ENCODE results near the gene TNFRSF12A.
A peak's percentile ranks its signal among the peaks of the same experiment; 100 is the strongest.
"Not testable (repeated sequence)": the region's sequence is repeated elsewhere in the genome, so short reads cannot be mapped to it uniquely, and the experiment has no call there.

The TNFRSF12A gene

GRCh38 chr16:3051494-3051893, 31.3 kb downstream of the TNFRSF12A start:
- no peak for DNase-seq

- not testable (repeated sequence) for DNase-seq
Measured at GRCh38 chr16:3052571-3053329, 32.6 kb downstream of the TNFRSF12A start.

- DNase-seq = not testable (repeated sequence)
Measured at GRCh38 chr16:3053330-3053710, 33.2 kb downstream of the TNFRSF12A start.

- no peak for DNase-seq
Measured at GRCh38 chr16:3054965-3055733, 35.0 kb downstream of the TNFRSF12A start.

- DNase-seq = not testable (repeated sequence)
Measured at GRCh38 chr16:3055734-3056115, 35.6 kb downstream of the TNFRSF12A start.

- DNase-seq = no peak
Measured at GRCh38 chr16:3056336-3057180, 36.4 kb downstream of the TNFRSF12A start.

- DNase-seq = no peak
Measured at GRCh38 chr16:3057181-3058138, 37.3 kb downstream of the TNFRSF12A start.

- no peak for DNase-seq
Measured at GRCh38 chr16:3058139-3059030, 38.2 kb downstream of the TNFRSF12A start.

GRCh38 chr16:3059041-3059722, 39.0 kb downstream of the TNFRSF12A start:
- DNase-seq = peak; percentile 39 to 80

- no peak for DNase-seq
Measured at GRCh38 chr16:3059723-3060242, 39.6 kb downstream of the TNFRSF12A start.

GRCh38 chr16:3060339-3061127, 40.4 kb downstream of the TNFRSF12A start:
- no peak for DNase-seq

- no peak for DNase-seq
Measured at GRCh38 chr16:3062553-3062952, 42.4 kb downstream of the TNFRSF12A start.

GRCh38 chr16:3063625-3064386, 43.6 kb downstream of the TNFRSF12A start:
- no peak for DNase-seq

- no peak for DNase-seq
Measured at GRCh38 chr16:3065069-3065741, 45.0 kb downstream of the TNFRSF12A start, which contains the start of gene IL32. Gene IL32, plus strand, starts transcription at chr16:3065640. Its CDS starts 172 bp downstream, at chr16:3065812.

GRCh38 chr16:3065742-3066439, 45.7 kb downstream of the TNFRSF12A start:
- no peak for DNase-seq

GRCh38 chr16:3066440-3066748, 46.2 kb downstream of the TNFRSF12A start:
- DNase-seq = no peak

GRCh38 chr16:3068487-3068886, 48.3 kb downstream of the TNFRSF12A start:
- DNase-seq = no peak

Measured in NCI-H187 (cell line).